Calu3 (cell line): ENCODE results near the gene ESRP2. TPM values are rescaled to one million over a fixed set of nuclear protein-coding genes. Genes with fewer than 3 reads are reported as not detected.

ENCODE experiments used
- BruUV-seq: library from RNA; stranded (reverse); fragments of 400-500 nt; replicated peaks from 2 replicates; lab custom pipeline; 2021; lab: Mats Ljungman, UMichigan
- CTCF ChIA-PET: fragments of 300-600 bp; sonication (Branson Sonifier 250); formaldehyde crosslinking; loops from one replicate; lab custom pipeline; 2022; ENCODE audit warnings: antibody characterized with exemption; lab: Charles Lee
- DNase-seq: peaks from one replicate; pipeline ENCODE4 v3.0.0; 2022
- H3K27ac Mint-ChIP-seq: one replicate; pipeline ENCODE4 v1.8.0; 2022; ENCODE audit warnings: mixed read lengths; ENCODE audit not compliant: unreplicated experiment
- H3K27me3 Mint-ChIP-seq: one replicate; pipeline ENCODE4 v1.8.0; 2022; ENCODE audit warnings: mixed read lengths; ENCODE audit not compliant: unreplicated experiment
- H3K36me3 Mint-ChIP-seq: one replicate; pipeline ENCODE4 v1.8.0; 2022; ENCODE audit warnings: mild to moderate bottlenecking, moderate library complexity, mixed read lengths; ENCODE audit not compliant: insufficient read depth, unreplicated experiment
- H3K4me1 Mint-ChIP-seq: one replicate; pipeline ENCODE4 v1.8.0; 2022; ENCODE audit warnings: mild to moderate bottlenecking, low read depth, mixed read lengths; ENCODE audit not compliant: unreplicated experiment
- H3K4me3 Mint-ChIP-seq: one replicate; pipeline ENCODE4 v1.8.0; 2022; ENCODE audit warnings: mild to moderate bottlenecking, low read depth, moderate library complexity, mixed read lengths; ENCODE audit not compliant: unreplicated experiment
- H3K9me3 Mint-ChIP-seq: one replicate; pipeline ENCODE4 v1.8.0; 2022; ENCODE audit warnings: low read depth, mixed read lengths; ENCODE audit not compliant: unreplicated experiment
- CTCF ChIP-seq: fragments of 200-600 bp; IDR thresholded peaks from one replicate; pipeline ENCODE4 v1.8.0; 2022; ENCODE audit warnings: antibody characterized with exemption; ENCODE audit not compliant: unreplicated experiment
- intact Hi-C: fragments of 100-400 bp; cut with micrococcal nuclease; formaldehyde crosslinking; loops from one replicate; pipeline ENCODE4 v1.10.0; 2022; ENCODE audit not compliant: unreplicated experiment
- total RNA-seq: library from RNA; stranded (reverse); gene quantifications from 2 replicates; pipeline ENCODE4 v1.2.3, GENCODE V29; 2022

ESRP2 gene
- total RNA-seq, 1 experiment from 2014 or later: 100 TPM

DNA sequence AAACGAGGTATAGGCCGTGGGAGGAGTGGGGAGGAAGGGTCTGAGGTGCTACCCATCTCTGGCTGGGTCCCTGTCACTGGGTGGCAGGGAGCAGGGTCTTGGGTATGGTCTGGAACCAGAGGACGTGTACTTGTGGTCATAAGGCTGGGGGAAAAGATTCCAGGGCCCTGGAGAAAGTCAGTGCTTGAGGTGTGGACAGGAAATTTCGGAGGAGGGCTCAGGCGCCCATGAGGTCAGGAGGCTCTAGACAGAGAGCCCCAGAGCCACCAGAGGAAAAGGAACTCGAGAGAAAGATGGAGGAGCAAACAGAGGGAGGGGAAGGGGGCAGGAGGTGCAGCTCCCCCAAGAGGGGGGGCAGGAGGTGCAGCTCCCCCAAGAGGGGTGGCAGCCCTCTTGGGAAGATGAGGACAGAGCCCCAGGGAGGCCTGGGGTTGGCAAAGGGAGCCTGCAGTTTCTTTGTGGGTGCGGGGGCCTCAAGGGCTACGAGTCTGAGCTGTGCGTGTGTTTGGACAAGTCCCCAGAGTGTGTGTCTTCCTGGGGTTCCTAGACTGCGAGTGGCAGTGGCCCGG lies 27.7 kb upstream of the ESRP2 start:
- DNase-seq: no peak
- Mint-ChIP-seq H3K4me1 (peaks cover 31% of the 10 kb centered on the region), H3K27me3 (no peaks in the 10 kb centered on the region), H3K4me3 (peak overlapping the region; percentile 91), H3K36me3 (peaks cover 30% of the 10 kb centered on the region), H3K9me3 (no peaks in the 10 kb centered on the region), H3K27ac (peak overlapping the region; percentile 92)
- BruUV-seq: no TSS peak
- TF ChIP-seq CTCF: no peak
- intact Hi-C loops: no loop called here
- CTCF ChIA-PET: interaction anchor here (0.7 to 2.0 kb wide), 7 partner anchors 16 to 143 kb away, joined by 3 to 13 read pairs (median 4); partner anchors contain the start of genes PRMT7 and SLC7A6OS

- peaks cover 26% of the 10 kb centered on the region for H3K4me1 Mint-ChIP-seq
- no peak overlapping the region for H3K27ac Mint-ChIP-seq
- peaks cover 12% of the 10 kb centered on the region for H3K36me3 Mint-ChIP-seq
- TF ChIP-seq CTCF: no peak
- CTCF ChIA-PET: no interaction called here
- no peaks in the 10 kb centered on the region for H3K9me3 Mint-ChIP-seq
- no peak for DNase-seq
- BruUV-seq: no TSS peak
- intact Hi-C loops: no loop called here
- no peak overlapping the region for H3K4me3 Mint-ChIP-seq
- H3K27me3 Mint-ChIP-seq: no peaks in the 10 kb centered on the region
These were observed 23.3 kb upstream of the ESRP2 start for GRCh38 chr16:68259007-68259825.

DNA sequence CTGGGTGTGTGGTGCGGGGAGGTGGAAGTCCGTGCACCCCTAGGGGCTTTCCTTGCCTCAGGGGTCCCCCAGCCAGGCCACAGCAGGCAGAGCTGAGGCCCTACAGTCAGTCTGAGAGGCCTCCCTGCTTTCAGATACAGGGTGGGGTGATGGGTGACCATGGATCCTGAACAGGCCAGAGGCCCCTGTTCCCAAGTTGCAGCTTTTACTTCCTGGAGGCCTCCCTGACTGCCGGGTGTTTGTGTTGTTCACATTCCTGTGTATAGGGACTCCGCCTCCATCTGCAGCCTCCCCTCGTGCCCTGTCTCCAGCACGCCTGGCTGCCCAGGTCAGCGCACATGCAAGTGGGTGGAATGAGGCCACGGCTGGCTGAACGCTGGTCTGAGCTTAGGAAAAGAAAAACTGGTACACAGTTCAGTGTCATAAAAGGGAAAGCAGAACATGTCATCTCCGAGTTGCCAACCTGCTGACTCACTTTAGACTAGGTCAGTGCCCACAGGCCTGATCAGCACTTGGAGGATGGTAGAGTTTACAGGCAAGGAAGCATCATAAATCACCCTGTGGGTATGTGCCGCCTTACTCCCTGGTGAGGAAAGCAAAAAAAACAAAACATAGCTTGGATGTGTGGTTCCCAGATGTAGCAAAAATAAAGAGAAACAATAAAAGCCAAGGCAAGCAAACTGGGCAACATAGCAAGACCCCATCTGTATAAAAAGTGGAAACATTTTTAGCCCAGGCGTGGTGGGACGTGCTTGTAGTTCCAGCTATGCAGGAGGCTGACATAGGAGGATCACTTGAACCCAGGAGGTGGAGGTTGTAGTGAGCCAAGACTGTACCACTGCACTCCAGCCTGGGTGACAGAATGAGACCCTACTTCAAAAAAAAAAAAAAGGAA lies 22.2 kb upstream of the ESRP2 start:
- CTCF ChIA-PET: interaction anchor here (0.6 to 1.3 kb wide), 3 partner anchors 13 to 362 kb away, joined by 3 to 5 read pairs (median 4); partner anchors contain the start of genes PLA2G15, PRMT7 and SLC7A6OS
- Mint-ChIP-seq H3K27ac (peak overlapping the region; percentile 6), H3K4me3 (no peak overlapping the region), H3K27me3 (no peaks in the 10 kb centered on the region), H3K36me3 (peaks cover 2% of the 10 kb centered on the region), H3K9me3 (no peaks in the 10 kb centered on the region), H3K4me1 (peaks cover 18% of the 10 kb centered on the region)
- no TSS peak for BruUV-seq
- no peak for TF ChIP-seq CTCF
- intact Hi-C loops: no loop called here
- peak; percentile 48 for DNase-seq

DNA sequence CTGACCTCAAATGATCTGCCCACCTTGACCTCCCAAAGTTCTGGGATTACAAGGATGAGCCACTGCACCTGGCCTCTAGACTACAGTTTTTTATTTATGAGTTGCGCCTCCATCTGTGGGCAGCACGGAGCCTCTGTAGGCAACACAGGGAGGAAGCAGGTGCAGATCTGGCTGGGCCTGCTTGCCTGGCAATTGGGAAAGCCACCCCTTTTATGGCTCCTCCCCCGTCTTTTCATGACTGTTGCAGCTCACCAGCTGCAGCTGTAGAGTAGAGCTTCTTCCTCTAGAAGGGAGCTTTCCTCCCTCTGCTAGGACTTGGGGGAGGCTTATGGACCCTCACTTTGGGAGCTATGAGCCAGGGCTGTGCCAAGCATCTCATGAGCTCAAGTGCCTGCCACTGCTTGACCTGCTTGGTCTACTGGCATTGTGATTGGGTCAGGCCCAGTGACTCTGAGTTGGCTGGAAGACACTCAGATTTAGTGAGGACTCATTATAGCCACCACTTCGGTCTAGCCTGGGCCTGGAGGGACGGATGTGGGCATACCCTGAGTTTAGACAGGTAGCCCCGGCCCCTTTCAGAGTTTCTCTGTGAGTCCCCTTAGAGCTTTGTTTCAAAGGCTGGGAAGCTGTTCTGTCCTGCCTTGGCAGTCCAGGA lies 21.5 kb upstream of the ESRP2 start:
- no TSS peak for BruUV-seq
- Mint-ChIP-seq H3K27ac (no peak overlapping the region), H3K4me1 (peaks cover 14% of the 10 kb centered on the region), H3K4me3 (no peak overlapping the region), H3K36me3 (no peaks in the 10 kb centered on the region), H3K9me3 (no peaks in the 10 kb centered on the region), H3K27me3 (no peaks in the 10 kb centered on the region)
- DNase-seq: no peak
- CTCF ChIA-PET: interaction anchor here (0.6 to 1.3 kb wide), 3 partner anchors 12 to 363 kb away, joined by 3 to 5 read pairs (median 4); partner anchors contain the start of genes PLA2G15, PRMT7 and SLC7A6OS
- intact Hi-C loops: no loop called here
- TF ChIP-seq CTCF: no peak
